Nucleus accumbens (tissue), 56 donors: ENCODE data around the gene HPN.
A peak's percentile ranks its signal among the peaks of the same experiment; 100 is the strongest.
"Not testable (repeated sequence)": the region's sequence is repeated elsewhere in the genome, so short reads cannot be mapped to it uniquely, and the experiment has no call there.

Source experiments
- DNase-seq, 56 donors: peaks; one replicate each; lab custom pipeline; 2025; lab: John Stamatoyannopoulos, UW

Gene HPN

GRCh38 chr19:35098413-35099049, 57.0 kb downstream of the HPN start:
- no peak for DNase-seq

- no peak for DNase-seq
These were observed 57.8 kb downstream of the HPN start for GRCh38 chr19:35099155-35099896.

- DNase-seq, result no peak
These were observed 58.4 kb downstream of the HPN start for GRCh38 chr19:35099897-35100275.

GRCh38 chr19:35100588-35101533, 59.3 kb downstream of the HPN start:
- no peak for DNase-seq

GRCh38 chr19:35101949-35102348, 60.4 kb downstream of the HPN start:
- DNase-seq, result not testable (repeated sequence)

- not testable (repeated sequence) for DNase-seq
These were observed 62.1 kb downstream of the HPN start for GRCh38 chr19:35103614-35104013.

GRCh38 chr19:35104361-35104760, 62.8 kb downstream of the HPN start:
- DNase-seq, result no peak

- no peak for DNase-seq
These were observed 63.5 kb downstream of the HPN start for GRCh38 chr19:35105047-35105410.

- peak in 1 of 56 donors; percentile 36 for DNase-seq
These were observed 64.1 kb downstream of the HPN start for GRCh38 chr19:35105411-35106290.

GRCh38 chr19:35106291-35106583, 64.7 kb downstream of the HPN start:
- peak in 52 of 56 donors; percentile 18 to 88 (median 70) for DNase-seq

- DNase-seq, result no peak
These were observed 65.5 kb downstream of the HPN start for GRCh38 chr19:35106898-35107541.

- peak in 53 of 56 donors; percentile 14 to 95 (median 81) for DNase-seq
These were observed 66.0 kb downstream of the HPN start for GRCh38 chr19:35107545-35107944.

GRCh38 chr19:35108730-35109129, 67.2 kb downstream of the HPN start:
- no peak for DNase-seq

GRCh38 chr19:35109395-35110112, 68.0 kb downstream of the HPN start:
- DNase-seq, result peak in 47 of 56 donors; percentile 16 to 76 (median 48)

- no peak for DNase-seq
These were observed 69.5 kb downstream of the HPN start for GRCh38 chr19:35110974-35111373.

GRCh38 chr19:35112995-35113688, 71.6 kb downstream of the HPN start:
- DNase-seq, result no peak

- peak in 54 of 56 donors; percentile 34 to 94 (median 81) for DNase-seq
These were observed 73.0 kb downstream of the HPN start for GRCh38 chr19:35114353-35115176.
